Endothelial cell of umbilical vein (primary cell): ENCODE measurements around the gene HOXA11. TPM values are rescaled to one million over a fixed set of nuclear protein-coding genes. Genes with fewer than 3 reads are reported as not detected.

ENCODE experiments used
- BruUV-seq: library from RNA; stranded (reverse); fragments of 400-500 nt; replicated peaks from 2 replicates; lab custom pipeline; 2021; lab: Mats Ljungman, UMichigan
- CTCF ChIA-PET: fragments of 300-600, 350-600 bp; sonication (Branson Sonifier 250); formaldehyde crosslinking; loops from one replicate; lab custom pipeline; 2021; ENCODE audit warnings: antibody characterized with exemption, inconsistent platforms; lab: Charles Lee
- POLR2A ChIA-PET: fragments of 300-600, 350-600 bp; sonication (Branson Sonifier 250); formaldehyde crosslinking; loops from one replicate; lab custom pipeline; 2021; ENCODE audit warnings: antibody characterized with exemption, inconsistent platforms; lab: Charles Lee
- DNase-seq: peaks from one replicate; pipeline ENCODE4 v3.0.0-alpha.2; 2011; ENCODE audit warnings: low read depth, low spot score
- FAIRE-seq: peaks from 2 replicates; lab custom pipeline; 2011; peaks lifted over from hg19 to GRCh38; lab: Jason Lieb, UNC
- H2AFZ ChIP-seq: 2 replicates; pipeline ENCODE4 v1.6.0; 2012; ENCODE audit warnings: low read depth, low read length, control low read depth, inconsistent platforms
- H3K27ac ChIP-seq: 2 replicates; pipeline ENCODE4 v1.5.1; 2011; ENCODE audit warnings: low read depth, mild to moderate bottlenecking, control low read depth, low read length, moderate library complexity; ENCODE audit not compliant: insufficient read depth
- H3K27me3 ChIP-seq, 2 experiments: 2 replicates each; pipeline versions ENCODE4 v1.6.0 to v1.6.1; 2011; ENCODE audit warnings: low read length in 2 of 2, mixed read lengths in 1 of 2; ENCODE audit not compliant: control insufficient read depth in 2 of 2, insufficient read depth in 2 of 2
- H3K36me3 ChIP-seq, 2 experiments: 2 replicates in 1 of 2; 3 replicates in 1 of 2; pipeline ENCODE4 v1.5.1; 2011; ENCODE audit warnings: low read length in 2 of 2, mild to moderate bottlenecking in 1 of 2, moderate library complexity in 1 of 2; ENCODE audit not compliant: control insufficient read depth in 2 of 2, insufficient read depth in 2 of 2; ENCODE audit errors: extremely low read depth in 1 of 2
- H3K4me1 ChIP-seq: 3 replicates; pipeline ENCODE4 v1.5.1; 2011; ENCODE audit warnings: mild to moderate bottlenecking, low read length; ENCODE audit not compliant: control insufficient read depth, insufficient read depth; ENCODE audit errors: extremely low read depth
- H3K4me2 ChIP-seq: 2 replicates; pipeline ENCODE4 v1.6.1; 2011; ENCODE audit warnings: low read length, control low read depth, mixed read lengths; ENCODE audit not compliant: insufficient read depth
- H3K4me3 ChIP-seq, 3 experiments: fragments of 200-600 bp in 1 of 3; sonication (generic), shearing (Covaris generic) in 1 of 3; replicated peaks in 1 of 3; 2 replicates each; pipeline ENCODE4 v1.5.1; 2011 to 2016; ENCODE audit warnings: control low read depth in 3 of 3, low read length in 3 of 3, mild to moderate bottlenecking in 2 of 3, inconsistent platforms in 1 of 3, low read depth in 1 of 3, moderate library complexity in 1 of 3; ENCODE audit not compliant: insufficient read depth in 1 of 3
- H3K79me2 ChIP-seq: 2 replicates; pipeline ENCODE4 v1.6.0; 2012; ENCODE audit warnings: low read length, inconsistent platforms; ENCODE audit not compliant: control insufficient read depth, insufficient read depth
- H3K9ac ChIP-seq: replicated peaks from 2 replicates; pipeline ENCODE3; 2011; ENCODE audit warnings: low read length, control low read depth; ENCODE audit not compliant: insufficient read depth; ENCODE audit errors: extremely low read depth
- H3K9me1 ChIP-seq: replicated peaks from 3 replicates; pipeline ENCODE4 v1.6.0; 2011; ENCODE audit warnings: mild to moderate bottlenecking, low read length; ENCODE audit not compliant: control insufficient read depth, insufficient read depth; ENCODE audit errors: extremely low read depth
- H3K9me3 ChIP-seq: replicated peaks from 2 replicates; pipeline ENCODE4 v1.5.1; 2012; ENCODE audit warnings: low read length, inconsistent platforms; ENCODE audit not compliant: control insufficient read depth, insufficient read depth
- H4K20me1 ChIP-seq: replicated peaks from 2 replicates; pipeline ENCODE3; 2011; ENCODE audit warnings: mild to moderate bottlenecking, low read length; ENCODE audit not compliant: control insufficient read depth, insufficient read depth; ENCODE audit errors: extremely low read depth
- CTCF ChIP-seq, 2 donors: IDR thresholded peaks; 1 replicate in 1 of 2; 2 replicates in 1 of 2; pipeline ENCODE4 v1.5.1; 2011; ENCODE audit warnings: low read length in 2 of 2, mild to moderate bottlenecking in 2 of 2, moderate library complexity in 2 of 2, control low read depth in 1 of 2, inconsistent platforms in 1 of 2, low read depth in 1 of 2; ENCODE audit not compliant: insufficient read depth in 1 of 2; ENCODE audit errors: extremely low read depth in 1 of 2
- EZH2 ChIP-seq: IDR thresholded peaks from 2 replicates; pipeline ENCODE4 v1.6.1; 2012; ENCODE audit warnings: borderline replicate concordance, low read depth, mild to moderate bottlenecking, moderate library complexity, low read length, inconsistent platforms; ENCODE audit not compliant: severe bottlenecking
- FOS ChIP-seq: IDR thresholded peaks from 2 replicates; pipeline ENCODE4 v1.6.1; 2011; ENCODE audit warnings: mild to moderate bottlenecking, low read length, moderate library complexity, borderline replicate concordance; ENCODE audit not compliant: insufficient read depth
- JUN ChIP-seq: IDR thresholded peaks from 2 replicates; pipeline ENCODE4 v1.6.1; 2011; ENCODE audit warnings: borderline replicate concordance, low read depth; ENCODE audit not compliant: insufficient read length, insufficient read depth
- dilution Hi-C: fragments of 300-500 bp; cut with MboI; formaldehyde crosslinking; loops from one replicate; pipeline ENCODE4 v1.15.0; 2019; ENCODE audit warnings: low sequenced_read_pairs; ENCODE audit not compliant: extremely low pct_ligation_motif_present
- intact Hi-C: fragments of 100-400 bp; cut with micrococcal nuclease; formaldehyde crosslinking; loops from one replicate; pipeline ENCODE4 v1.10.0; 2022
- polyA plus RNA-seq, 4 experiments: library from polyadenylated mRNA; depleted of rRNA in 3 of 4; stranded (reverse) in 3 of 4; unstranded in 1 of 4; fragments of >200 nt; gene quantifications; 2 replicates each; pipeline versions ENCODE4 v1.2.1 to v1.2.3, GENCODE V29; 2011 to 2012; ENCODE audit warnings: missing spikeins in 1 of 4
- total RNA-seq: library from RNA; stranded (reverse); gene quantifications from 2 replicates; pipeline ENCODE4 v1.2.3, GENCODE V29; 2021

The HOXA11 gene
- total and polyA plus RNA-seq, 2 donors (not counting 3 experiments of a cell fraction or from before 2014, with no cell fraction given) = 10.4 to 16.7 TPM

DNA sequence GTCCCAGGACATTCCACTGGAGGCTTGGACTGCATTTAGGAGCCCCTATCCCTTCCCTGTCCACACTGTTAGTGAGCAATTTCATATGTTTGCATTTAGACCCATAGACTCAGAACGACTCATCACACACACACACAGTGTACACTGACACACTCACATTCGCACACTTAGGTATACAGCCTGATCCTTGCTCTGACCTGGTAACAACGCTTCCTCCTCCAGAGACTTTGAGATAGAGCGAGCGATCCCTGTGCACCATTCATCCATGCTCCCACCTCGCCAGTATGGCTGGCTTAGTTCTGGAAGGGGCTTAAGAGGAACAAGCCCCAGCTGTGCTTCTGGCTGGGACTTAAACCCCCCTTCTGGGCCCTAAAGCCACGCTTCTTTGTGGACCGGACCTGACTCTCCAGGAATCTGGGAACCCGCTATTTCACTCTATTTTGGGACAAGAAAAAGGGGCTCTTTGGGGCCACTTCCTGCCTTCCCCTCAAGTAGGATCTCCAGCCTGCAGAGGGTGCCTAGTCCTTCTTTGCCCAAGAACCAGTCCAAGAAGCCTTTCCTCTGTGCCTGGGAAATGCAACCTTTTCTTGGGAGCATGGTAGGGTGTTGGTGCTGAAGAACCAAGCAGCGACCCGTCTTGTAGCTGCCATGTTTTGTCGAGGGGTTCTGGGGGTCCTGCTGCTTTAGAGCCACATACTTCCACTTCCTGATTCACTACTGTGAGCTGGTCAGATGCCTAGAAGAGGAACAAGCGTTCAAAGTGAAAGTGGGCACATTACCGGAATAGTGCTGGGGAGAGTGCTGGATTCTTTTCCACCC, 15.9 kb upstream of the HOXA11 start:
- Histone ChIP-seq H3K9me3 (no peaks in the 10 kb centered on the region), H4K20me1 (no peaks in the 10 kb centered on the region), H3K36me3 (no peaks in the 10 kb centered on the region), H3K4me3 (peak overlapping the region in 1 of 3 experiments; percentile 6), H3K79me2 (no peaks in the 10 kb centered on the region), H3K9ac (no peak overlapping the region), H3K27me3 (peaks cover 78 to 94% of the 10 kb centered on the region in 2 experiments), H3K4me2 (peak overlapping the region; percentile 75), H3K4me1 (peaks cover 26% of the 10 kb centered on the region), H2AFZ (peak overlapping the region; percentile 75), H3K9me1 (no peaks in the 10 kb centered on the region), H3K27ac (no peak overlapping the region)
- TF ChIP-seq JUN (no peak), EZH2 (no peak), FOS (no peak), CTCF (IDR thresholded peaks at IDR 0.05; ENCODE audit: extremely low read depth in 1 of 2, insufficient read depth in 1 of 2, low read depth in 1 of 2, low read length in 2 of 2) (no peak)
- POLR2A ChIA-PET = no interaction called here
- peak; percentile 12 for FAIRE-seq
- BruUV-seq = no TSS peak
- CTCF ChIA-PET = interaction anchor here (0.8 to 2.9 kb wide), 7 partner anchors 9 to 893 kb away, joined by 3 to 24 read pairs (median 6); no protein-coding TSS in a partner anchor
- dilution Hi-C loops = no loop called here
- no peak for DNase-seq
- intact Hi-C loops = loop anchor here (1.0 to 2.0 kb wide), 2 partner anchors 38 to 375 kb away; no protein-coding TSS in a partner anchor
